Right atrium auricular region (tissue), 2 donors: ENCODE data around the gene QRSL1. TPM values are rescaled to one million over a fixed set of nuclear protein-coding genes. Genes with fewer than 3 reads are reported as not detected.
A peak's percentile ranks its signal among the peaks of the same experiment; 100 is the strongest.
"Not testable (repeated sequence)": the region's sequence is repeated elsewhere in the genome, so short reads cannot be mapped to it uniquely, and the experiment has no call there.

Source experiments
- DNase-seq: peaks from one replicate; pipeline ENCODE4 v3.0.0-alpha.2; 2019; ENCODE audit warnings: low spot score
- H3K27ac ChIP-seq, 2 donors: fragments of 200-600 bp; sonication (generic); 1 replicate in 1 of 2; 2 replicates in 1 of 2; pipeline ENCODE4 v1.5.1; 2016 to 2019
- H3K27me3 ChIP-seq, 2 donors: fragments of 200-600 bp; sonication (generic); one replicate each; pipeline versions ENCODE4 v1.5.1 to v1.6.0; 2017 to 2019
- H3K36me3 ChIP-seq: fragments of 200-600 bp; sonication (generic); one replicate; pipeline ENCODE4 v1.5.1; 2016
- H3K4me1 ChIP-seq, 2 donors: fragments of 200-600 bp; sonication (generic); one replicate each; pipeline versions ENCODE4 v1.5.1 to v1.6.0; 2017 to 2019
- H3K4me3 ChIP-seq, 2 donors: fragments of 200-600 bp; sonication (generic); 1 replicate in 1 of 2; 2 replicates in 1 of 2; pipeline ENCODE4 v1.5.1; 2017 to 2019; ENCODE audit warnings: mild to moderate bottlenecking in 1 of 2, moderate library complexity in 1 of 2
- H3K9me3 ChIP-seq, 2 donors: fragments of 200-600 bp; sonication (generic); one replicate each; pipeline ENCODE4 v1.5.1; 2019
- CTCF ChIP-seq, 2 donors: fragments of 200-600 bp; sonication (generic); IDR thresholded peaks; one replicate each; pipeline ENCODE4 v1.5.1; 2019; ENCODE audit warnings: antibody characterized with exemption in 2 of 2
- total RNA-seq, 2 donors: library from RNA; depleted of rRNA; stranded (reverse); fragments of >200 nt; gene quantifications; one replicate each; pipeline ENCODE4 v1.1.0, GENCODE V29; 2016

Gene QRSL1, protein sequence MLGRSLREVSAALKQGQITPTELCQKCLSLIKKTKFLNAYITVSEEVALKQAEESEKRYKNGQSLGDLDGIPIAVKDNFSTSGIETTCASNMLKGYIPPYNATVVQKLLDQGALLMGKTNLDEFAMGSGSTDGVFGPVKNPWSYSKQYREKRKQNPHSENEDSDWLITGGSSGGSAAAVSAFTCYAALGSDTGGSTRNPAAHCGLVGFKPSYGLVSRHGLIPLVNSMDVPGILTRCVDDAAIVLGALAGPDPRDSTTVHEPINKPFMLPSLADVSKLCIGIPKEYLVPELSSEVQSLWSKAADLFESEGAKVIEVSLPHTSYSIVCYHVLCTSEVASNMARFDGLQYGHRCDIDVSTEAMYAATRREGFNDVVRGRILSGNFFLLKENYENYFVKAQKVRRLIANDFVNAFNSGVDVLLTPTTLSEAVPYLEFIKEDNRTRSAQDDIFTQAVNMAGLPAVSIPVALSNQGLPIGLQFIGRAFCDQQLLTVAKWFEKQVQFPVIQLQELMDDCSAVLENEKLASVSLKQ
- total RNA-seq = 10 to 100 TPM in 1 of 2 donors, 1 to 10 TPM in 1; 7.0 to 17.1 TPM

DNA sequence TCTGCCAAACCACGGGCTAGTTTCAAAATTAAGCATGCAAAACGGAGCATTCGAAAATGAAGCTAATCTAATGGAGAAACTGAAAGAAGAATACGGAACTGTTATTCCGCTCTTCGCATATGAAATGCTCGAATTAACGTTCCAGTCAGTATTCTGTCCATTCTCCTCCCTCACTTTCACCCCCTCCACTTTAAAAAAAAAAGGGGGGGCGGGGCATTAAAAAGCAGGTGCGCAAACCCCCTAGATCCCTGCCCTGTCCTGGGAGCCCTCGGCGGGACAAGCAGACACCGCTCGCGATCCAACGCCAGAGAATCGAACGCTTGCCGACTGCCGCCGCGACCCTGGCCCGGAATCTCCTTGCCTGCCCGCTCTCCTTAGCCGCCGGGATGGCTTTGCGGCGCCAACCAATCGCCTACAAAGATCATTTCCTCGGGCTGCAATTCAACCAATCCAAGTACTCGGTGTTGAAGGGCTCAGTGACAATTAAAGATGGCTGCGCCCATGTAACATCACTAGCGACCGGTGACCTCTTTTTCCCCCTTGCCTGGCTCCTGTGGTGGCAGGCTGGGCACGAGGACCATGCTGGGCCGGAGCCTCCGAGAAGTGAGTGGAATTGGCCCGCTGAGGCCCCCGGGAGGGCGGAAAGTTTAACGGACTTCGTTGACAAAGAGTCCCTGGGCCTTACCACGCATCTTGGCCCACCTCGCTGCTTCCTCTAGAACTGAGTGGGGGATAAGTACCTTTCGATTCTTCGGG, at the start of gene QRSL1, which contains the start of gene RTN4IP1:
TSS of gene QRSL1 (plus strand) at position 476 of the 756 bp plus-strand sequence. CDS start at position 580, 104 bp downstream.
TSS of gene RTN4IP1 (minus strand) at position 396 of the 756 bp plus-strand sequence. CDS start 477 bp downstream, outside the sequence.
- Histone ChIP-seq H3K27me3 (no peaks in the 10 kb centered on the region), H3K9me3 (no peaks in the 10 kb centered on the region), H3K4me3 (peak within 1 kb of the TSS; percentile 75 to 94), H3K4me1 (peaks cover 0 to 20% of the 10 kb centered on the region in 2 donors), H3K27ac (peak within 1 kb of the TSS; percentile 80 to 85), H3K36me3 (no peaks in the 10 kb centered on the region)
- peak; percentile 87 for DNase-seq
- TF ChIP-seq CTCF (IDR thresholded peaks at IDR 0.05) = no peak

DNA sequence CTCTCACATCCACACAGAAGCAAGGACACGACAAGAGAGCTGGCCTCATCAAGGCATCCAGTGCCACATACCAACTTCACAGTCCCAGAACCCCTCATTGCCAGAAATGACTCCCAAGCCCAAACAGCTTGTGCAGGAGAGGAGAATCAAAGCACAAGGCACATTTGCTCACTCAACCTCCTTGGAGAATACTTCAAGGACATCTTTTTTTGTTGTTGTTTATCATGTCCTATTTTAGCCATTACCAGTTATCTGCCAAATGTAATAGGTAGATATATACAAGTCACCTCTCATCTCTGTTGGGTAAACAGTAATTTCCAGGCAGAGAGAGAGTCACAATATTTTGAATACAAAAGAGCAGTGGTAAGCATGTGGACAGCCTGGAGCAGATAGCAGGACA, 47.9 kb upstream of the QRSL1 start:
- no peak for TF ChIP-seq CTCF (IDR thresholded peaks at IDR 0.05)
- no peak overlapping the region for H3K27ac ChIP-seq
- H3K36me3 ChIP-seq = peaks cover 6% of the 10 kb centered on the region

DNA sequence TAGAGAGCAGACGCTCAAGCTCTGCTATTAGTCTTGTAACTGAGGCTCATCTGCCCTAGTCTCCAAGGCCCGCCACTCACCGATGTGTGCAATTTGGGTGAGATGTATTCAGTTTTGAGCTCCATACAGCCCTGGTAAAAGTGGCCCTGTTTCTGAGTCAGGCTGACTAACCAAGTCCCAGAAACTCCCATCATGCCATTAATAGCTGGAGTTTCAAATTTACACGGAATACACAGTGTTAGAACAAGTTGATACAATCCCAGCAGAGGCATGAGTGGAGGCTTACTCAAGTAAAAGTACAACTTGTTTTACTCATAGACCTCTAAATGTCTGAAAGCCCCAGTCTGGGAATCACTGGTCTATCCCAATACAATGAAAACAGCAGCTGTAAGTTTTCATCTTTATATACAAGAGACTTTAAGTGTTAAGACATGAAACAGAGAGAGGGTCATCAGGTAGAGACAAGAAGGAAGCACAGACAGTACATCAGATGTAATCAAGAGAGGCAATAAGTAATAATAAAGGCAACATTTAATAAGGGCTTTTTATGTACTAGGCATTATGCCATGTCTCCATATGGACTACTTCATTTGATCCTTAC, 42.5 kb upstream of the QRSL1 start:
- H3K27me3 ChIP-seq = no peaks in the 10 kb centered on the region
- no peak for TF ChIP-seq CTCF (IDR thresholded peaks at IDR 0.05)
- no peaks in the 10 kb centered on the region for H3K4me1 ChIP-seq
- H3K36me3 ChIP-seq = peaks cover 6% of the 10 kb centered on the region
- no peak overlapping the region for H3K4me3 ChIP-seq
- no peaks in the 10 kb centered on the region for H3K9me3 ChIP-seq
- DNase-seq = no peak
- H3K27ac ChIP-seq = no peak overlapping the region

More for the DNA sequence above, 47.9 kb upstream of the QRSL1 start:
- Histone ChIP-seq H3K4me3 (no peak overlapping the region), H3K9me3 (no peaks in the 10 kb centered on the region), H3K4me1 (no peaks in the 10 kb centered on the region), H3K27me3 (no peaks in the 10 kb centered on the region)
- no peak for DNase-seq

DNA sequence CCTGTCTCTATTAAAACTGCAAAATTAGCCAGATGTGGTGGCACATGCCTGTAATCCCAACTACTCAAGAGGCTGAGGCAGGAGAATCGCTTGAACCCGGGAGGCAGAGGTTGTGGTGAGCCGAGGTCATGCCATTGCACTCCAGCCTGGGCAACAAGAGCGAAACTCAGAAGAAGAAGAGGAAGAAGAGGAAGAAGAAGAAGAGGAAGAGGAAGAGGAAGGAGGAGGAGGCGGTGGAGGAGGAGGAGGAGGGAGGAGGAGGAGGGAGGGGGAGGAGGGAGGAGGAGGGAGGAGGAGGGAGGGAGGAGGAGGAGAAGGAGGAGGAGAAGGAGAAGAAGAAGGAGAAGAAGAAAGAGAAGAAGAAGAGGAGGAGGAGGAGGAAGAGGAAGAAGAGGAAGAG, 40.4 kb upstream of the QRSL1 start:
- H3K27ac ChIP-seq, H3K36me3 ChIP-seq, H3K27me3 ChIP-seq, DNase-seq, H3K4me3 ChIP-seq, H3K9me3 ChIP-seq, H3K4me1 ChIP-seq: not testable (repeated sequence)

GRCh38 chr6:106591111-106591825, 38.1 kb upstream of the QRSL1 start:
- no peaks in the 10 kb centered on the region for H3K36me3 ChIP-seq
- no peaks in the 10 kb centered on the region for H3K27me3 ChIP-seq
- H3K27ac ChIP-seq = no peak overlapping the region
- DNase-seq = no peak
- no peak overlapping the region for H3K4me3 ChIP-seq
- no peaks in the 10 kb centered on the region for H3K9me3 ChIP-seq
- TF ChIP-seq CTCF (IDR thresholded peaks at IDR 0.05) = no peak
- H3K4me1 ChIP-seq = no peaks in the 10 kb centered on the region
